ENCODE data around the gene GPATCH3. TPM values are rescaled to one million over a fixed set of nuclear protein-coding genes. Genes with fewer than 3 reads are reported as not detected.

The GPATCH3 gene
- total RNA-seq, 1 donor from 2014 or later = 6.7 TPM

DNA sequence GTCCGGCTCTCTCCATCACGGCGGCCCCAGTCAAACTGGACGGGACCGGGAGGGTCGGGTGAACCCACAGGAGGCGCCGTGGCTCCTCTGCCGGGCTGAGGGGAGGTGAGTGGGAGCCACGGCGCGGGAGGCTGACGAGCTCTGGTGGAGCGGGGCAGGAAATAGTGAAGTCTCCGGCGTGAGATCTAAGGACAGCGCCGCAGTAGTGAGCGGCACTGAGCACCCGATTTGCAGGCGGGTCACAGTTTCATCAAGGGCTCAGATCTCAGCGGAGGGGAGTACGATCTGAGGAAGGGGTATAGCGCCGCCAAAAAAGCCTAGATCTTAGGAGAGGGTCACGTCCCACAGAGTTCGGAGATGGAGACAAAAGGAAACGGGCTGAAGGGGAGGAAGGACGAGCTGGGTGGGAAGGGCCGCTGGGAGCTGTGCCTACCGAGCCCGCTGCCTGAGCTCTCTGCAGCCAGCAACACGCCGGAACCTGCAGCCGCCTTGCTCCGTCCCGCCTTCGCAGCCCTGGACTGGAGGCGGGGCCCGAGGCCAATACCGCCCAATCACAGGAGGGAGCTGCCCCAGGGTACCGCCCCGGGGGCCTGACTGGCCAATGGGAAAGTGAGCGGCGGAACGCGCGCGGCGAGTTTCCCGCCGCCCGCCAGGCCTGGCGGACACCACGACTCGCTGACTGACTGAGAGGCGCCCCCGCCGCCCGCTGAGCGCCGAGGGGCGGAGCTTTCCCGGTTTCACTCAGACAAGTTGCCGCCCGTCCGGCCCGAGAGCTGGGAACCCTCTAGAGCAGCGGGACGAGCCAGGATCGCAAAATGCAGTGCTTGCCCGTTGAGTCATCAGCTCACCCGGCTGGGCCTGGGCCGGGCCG, 35.4 kb downstream of the GPATCH3 start:
- DNase-seq (ENCODE audit: low read depth) = peak; percentile 67
- TF ChIP-seq, protein P1, sequence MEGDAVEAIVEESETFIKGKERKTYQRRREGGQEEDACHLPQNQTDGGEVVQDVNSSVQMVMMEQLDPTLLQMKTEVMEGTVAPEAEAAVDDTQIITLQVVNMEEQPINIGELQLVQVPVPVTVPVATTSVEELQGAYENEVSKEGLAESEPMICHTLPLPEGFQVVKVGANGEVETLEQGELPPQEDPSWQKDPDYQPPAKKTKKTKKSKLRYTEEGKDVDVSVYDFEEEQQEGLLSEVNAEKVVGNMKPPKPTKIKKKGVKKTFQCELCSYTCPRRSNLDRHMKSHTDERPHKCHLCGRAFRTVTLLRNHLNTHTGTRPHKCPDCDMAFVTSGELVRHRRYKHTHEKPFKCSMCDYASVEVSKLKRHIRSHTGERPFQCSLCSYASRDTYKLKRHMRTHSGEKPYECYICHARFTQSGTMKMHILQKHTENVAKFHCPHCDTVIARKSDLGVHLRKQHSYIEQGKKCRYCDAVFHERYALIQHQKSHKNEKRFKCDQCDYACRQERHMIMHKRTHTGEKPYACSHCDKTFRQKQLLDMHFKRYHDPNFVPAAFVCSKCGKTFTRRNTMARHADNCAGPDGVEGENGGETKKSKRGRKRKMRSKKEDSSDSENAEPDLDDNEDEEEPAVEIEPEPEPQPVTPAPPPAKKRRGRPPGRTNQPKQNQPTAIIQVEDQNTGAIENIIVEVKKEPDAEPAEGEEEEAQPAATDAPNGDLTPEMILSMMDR (conservative IDR thresholded peaks at IDR 0.05; ENCODE audit: low read depth, low read length) = no peak
- H3K4me3 ChIP-seq (ENCODE audit: low read depth, low read length) = peak overlapping the region; percentile 76

DNA sequence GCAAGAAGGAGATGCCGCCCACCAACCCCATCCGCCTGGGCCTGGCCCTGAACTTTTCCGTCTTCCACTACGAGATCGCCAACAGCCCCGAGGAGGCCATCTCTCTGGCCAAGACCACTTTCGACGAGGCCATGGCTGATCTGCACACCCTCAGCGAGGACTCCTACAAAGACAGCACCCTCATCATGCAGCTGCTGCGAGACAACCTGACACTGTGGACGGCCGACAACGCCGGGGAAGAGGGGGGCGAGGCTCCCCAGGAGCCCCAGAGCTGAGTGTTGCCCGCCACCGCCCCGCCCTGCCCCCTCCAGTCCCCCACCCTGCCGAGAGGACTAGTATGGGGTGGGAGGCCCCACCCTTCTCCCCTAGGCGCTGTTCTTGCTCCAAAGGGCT, 36.6 kb downstream of the GPATCH3 start:
- DNase-seq (ENCODE audit: low read depth) = no peak
- peak overlapping the region; percentile 76 for H3K4me3 ChIP-seq (ENCODE audit: low read depth, low read length)
- TF ChIP-seq, protein P1 (conservative IDR thresholded peaks at IDR 0.05; ENCODE audit: low read depth, low read length) = no peak

DNA sequence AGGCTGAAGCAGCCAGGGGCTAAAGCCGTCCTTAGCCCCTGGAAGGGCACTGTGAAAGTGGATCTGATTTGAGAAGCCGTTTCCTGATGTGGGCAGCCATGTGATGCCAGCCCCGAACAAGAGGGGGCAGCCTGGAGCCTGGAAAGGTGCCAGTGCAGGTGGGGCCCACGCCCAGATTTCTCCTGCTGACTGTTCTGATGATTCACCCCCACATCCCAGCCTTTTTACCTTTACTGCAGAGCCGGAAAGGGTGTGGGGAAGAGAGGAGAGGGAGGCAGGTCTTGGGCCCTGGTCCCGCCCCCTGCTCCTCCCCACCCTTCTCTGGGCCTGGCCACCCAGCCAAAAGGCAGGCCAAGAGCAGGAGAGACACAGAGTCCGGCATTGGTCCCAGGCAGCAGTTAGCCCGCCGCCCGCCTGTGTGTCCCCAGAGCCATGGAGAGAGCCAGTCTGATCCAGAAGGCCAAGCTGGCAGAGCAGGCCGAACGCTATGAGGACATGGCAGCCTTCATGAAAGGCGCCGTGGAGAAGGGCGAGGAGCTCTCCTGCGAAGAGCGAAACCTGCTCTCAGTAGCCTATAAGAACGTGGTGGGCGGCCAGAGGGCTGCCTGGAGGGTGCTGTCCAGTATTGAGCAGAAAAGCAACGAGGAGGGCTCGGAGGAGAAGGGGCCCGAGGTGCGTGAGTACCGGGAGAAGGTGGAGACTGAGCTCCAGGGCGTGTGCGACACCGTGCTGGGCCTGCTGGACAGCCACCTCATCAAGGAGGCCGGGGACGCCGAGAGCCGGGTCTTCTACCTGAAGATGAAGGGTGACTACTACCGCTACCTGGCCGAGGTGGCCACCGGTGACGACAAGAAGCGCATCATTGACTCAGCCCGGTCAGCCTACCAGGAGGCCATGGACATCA, 37.2 kb downstream of the GPATCH3 start, which contains the start of gene SFN:
Gene SFN (plus strand): TSS at position 369 of the 904 bp plus-strand sequence. CDS start 64 bp downstream, at position 433.
- TF ChIP-seq, protein P1 (conservative IDR thresholded peaks at IDR 0.05; ENCODE audit: low read depth, low read length) = peak; percentile 67

DNA sequence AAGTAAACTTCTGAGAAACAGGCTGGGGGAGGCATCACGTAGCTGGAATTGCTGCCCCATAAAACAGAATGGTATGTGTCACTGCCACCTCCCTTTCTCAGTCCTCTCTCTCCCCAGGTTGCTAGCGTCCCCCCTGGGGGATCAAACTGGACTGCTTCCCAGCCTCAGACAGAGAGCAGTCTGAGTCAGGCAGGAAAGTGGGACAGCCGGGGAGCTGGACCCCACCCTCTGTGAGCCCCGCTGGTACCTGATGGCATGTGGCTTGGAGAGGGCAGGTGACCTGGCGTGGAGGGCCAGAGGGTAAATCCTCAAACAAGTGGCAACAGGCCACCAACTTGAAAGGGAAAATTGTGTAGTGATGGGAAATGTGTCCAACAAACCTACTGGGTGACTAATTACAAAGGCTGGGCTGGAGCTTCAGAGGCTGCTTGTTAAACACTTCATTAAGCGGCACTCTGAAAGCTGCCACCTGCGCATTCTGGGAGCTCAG, 38.3 kb downstream of the GPATCH3 start:
- no peak overlapping the region for H3K4me3 ChIP-seq (ENCODE audit: low read depth, low read length)
- no peak for DNase-seq (ENCODE audit: low read depth)
- TF ChIP-seq, protein P1 (conservative IDR thresholded peaks at IDR 0.05; ENCODE audit: low read depth, low read length) = no peak

More for the DNA sequence above, 37.2 kb downstream of the GPATCH3 start, which contains the start of gene SFN:
- DNase-seq (ENCODE audit: low read depth) = no peak
- H3K4me3 ChIP-seq (ENCODE audit: low read depth, low read length) = peak within 1 kb of the TSS; percentile 76

DNA sequence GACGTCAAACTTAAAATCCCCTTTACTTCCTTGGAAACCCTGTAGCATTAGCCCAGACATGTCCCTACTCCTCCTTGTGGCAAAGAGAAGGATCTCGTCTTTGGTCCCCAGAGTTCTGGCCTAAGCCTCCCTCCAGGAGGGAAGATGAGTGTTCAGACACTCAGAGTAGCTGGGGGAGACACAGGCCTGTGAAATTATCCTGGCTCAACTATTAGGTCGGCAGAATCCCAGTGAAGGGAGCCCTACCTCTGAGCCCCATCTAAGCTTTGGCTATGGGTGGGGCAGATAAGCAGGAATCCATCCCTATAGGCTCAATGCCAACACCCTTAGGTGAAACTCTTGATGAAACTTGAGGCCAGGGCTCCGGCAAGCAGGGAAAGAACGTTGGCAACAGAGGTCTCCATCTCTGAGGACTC, 39.0 kb downstream of the GPATCH3 start:
- no peak overlapping the region for H3K4me3 ChIP-seq (ENCODE audit: low read depth, low read length)
- no peak for DNase-seq (ENCODE audit: low read depth)
- TF ChIP-seq, protein P1 (conservative IDR thresholded peaks at IDR 0.05; ENCODE audit: low read depth, low read length) = peak; percentile 36

DNA sequence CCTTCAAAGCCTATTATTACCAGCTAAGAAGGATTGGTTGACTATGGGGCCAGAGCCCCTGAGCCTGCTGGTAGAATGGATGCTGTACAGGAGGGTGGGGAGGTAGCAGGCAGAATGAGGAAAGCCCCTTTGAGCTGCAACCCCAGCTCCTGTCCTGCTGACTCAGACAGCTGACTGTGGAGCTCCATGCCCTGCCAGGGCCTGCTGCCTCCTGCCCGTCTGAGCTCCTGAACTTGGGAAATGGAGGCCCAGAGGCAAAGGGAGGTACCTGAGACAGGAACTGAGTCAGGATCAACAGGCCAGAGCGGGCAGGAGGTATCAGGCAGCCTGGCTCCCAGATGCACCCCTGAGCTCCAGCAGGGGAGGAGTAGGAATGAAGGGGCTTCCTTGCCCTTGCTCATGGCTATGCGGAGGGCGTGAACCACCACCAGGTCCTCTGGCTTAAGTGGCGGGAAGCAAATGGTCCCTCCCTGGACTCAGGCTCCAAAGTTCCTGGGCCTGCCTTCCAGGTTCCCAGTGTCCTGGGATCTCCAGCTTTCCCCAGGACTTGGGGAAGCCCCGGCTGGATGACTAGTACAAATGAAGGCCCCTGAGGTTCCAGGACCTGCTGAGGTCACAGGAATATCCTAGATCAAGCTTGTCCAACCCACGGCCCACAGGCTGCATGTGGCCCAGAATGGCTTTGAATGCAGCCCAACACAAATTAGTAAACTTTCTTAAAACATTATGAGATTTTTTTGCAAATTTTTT, 41.2 kb downstream of the GPATCH3 start:
- H3K4me3 ChIP-seq (ENCODE audit: low read depth, low read length) = no peak overlapping the region
- TF ChIP-seq, protein P1 (conservative IDR thresholded peaks at IDR 0.05; ENCODE audit: low read depth, low read length) = no peak
- DNase-seq (ENCODE audit: low read depth) = no peak

Data from epithelial cell of proximal tubule (primary cell).